ENCODE data around the gene ZSCAN20. TPM values are rescaled to one million over a fixed set of nuclear protein-coding genes. Genes with fewer than 3 reads are reported as not detected.

Gene ZSCAN20
- polyA plus RNA-seq, 1 donor (not counting 4 experiments of a cell fraction or from before 2014, with no cell fraction given), result 3.1 TPM

DNA sequence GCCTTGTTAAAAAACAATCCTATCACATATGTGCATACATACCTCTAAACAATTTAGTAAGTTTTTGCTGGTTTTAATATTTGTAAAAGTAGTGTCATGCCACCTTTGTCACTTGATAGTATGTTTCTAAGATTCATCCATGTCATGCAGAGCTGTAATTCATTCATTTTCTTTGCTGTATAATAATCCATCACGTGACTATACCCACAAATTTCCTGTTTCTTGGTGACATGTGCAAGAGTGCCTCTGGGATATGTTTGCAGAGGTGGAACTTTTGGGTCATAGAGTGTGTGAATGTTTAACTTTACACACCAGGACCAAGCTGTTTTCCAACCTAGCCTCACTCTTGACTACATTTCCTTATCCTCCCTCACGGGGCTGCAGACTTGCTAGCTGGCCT lies 62.9 kb downstream of the ZSCAN20 start:
- no peak overlapping the region for H3K4me2 ChIP-seq (ENCODE audit: control insufficient read depth, extremely low read depth, insufficient read depth, low read depth, low read length)
- H3K27ac ChIP-seq (ENCODE audit: control insufficient read depth, insufficient read depth, low read length), result no peak overlapping the region
- no peak overlapping the region for H3K9ac ChIP-seq (ENCODE audit: control insufficient read depth, extremely low read depth, insufficient read depth, low read length)
- dilution Hi-C loops (cut with MboI; ENCODE audit: extremely low pct_ligation_motif_present, low sequenced_read_pairs), result no loop called here
- no peaks in the 10 kb centered on the region for H3K4me1 ChIP-seq (ENCODE audit: control insufficient read depth, extremely low read depth, insufficient read depth, low read length)
- FAIRE-seq, result no peak
- no peaks in the 10 kb centered on the region for H3K36me3 ChIP-seq (ENCODE audit: control insufficient read depth in 2 of 2, extremely low read depth in 1 of 2, insufficient read depth in 2 of 2, low read length in 2 of 2)
- no peaks in the 10 kb centered on the region for H4K20me1 ChIP-seq (ENCODE audit: control insufficient read depth, extremely low read depth, insufficient read depth, low read length)
- H3K4me3 ChIP-seq (ENCODE audit: control insufficient read depth in 2 of 3, extremely low read depth in 1 of 3, insufficient read depth in 2 of 3, low read depth in 1 of 3, low read length in 3 of 3), result no peak overlapping the region
- no peaks in the 10 kb centered on the region for H3K9me1 ChIP-seq (ENCODE audit: control insufficient read depth, extremely low read depth, insufficient read depth, low read length)
- no peak for TF ChIP-seq EZH2 (IDR thresholded peaks at IDR 0.05; ENCODE audit: low read length)
- TF ChIP-seq, protein P1, sequence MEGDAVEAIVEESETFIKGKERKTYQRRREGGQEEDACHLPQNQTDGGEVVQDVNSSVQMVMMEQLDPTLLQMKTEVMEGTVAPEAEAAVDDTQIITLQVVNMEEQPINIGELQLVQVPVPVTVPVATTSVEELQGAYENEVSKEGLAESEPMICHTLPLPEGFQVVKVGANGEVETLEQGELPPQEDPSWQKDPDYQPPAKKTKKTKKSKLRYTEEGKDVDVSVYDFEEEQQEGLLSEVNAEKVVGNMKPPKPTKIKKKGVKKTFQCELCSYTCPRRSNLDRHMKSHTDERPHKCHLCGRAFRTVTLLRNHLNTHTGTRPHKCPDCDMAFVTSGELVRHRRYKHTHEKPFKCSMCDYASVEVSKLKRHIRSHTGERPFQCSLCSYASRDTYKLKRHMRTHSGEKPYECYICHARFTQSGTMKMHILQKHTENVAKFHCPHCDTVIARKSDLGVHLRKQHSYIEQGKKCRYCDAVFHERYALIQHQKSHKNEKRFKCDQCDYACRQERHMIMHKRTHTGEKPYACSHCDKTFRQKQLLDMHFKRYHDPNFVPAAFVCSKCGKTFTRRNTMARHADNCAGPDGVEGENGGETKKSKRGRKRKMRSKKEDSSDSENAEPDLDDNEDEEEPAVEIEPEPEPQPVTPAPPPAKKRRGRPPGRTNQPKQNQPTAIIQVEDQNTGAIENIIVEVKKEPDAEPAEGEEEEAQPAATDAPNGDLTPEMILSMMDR (optimal IDR thresholded peaks at IDR 0.05 in 1 of 3, IDR thresholded peaks at IDR 0.05 in 1 of 3, conservative IDR thresholded peaks at IDR 0.05 in 1 of 3; ENCODE audit: extremely low read depth in 1 of 3, insufficient read depth in 2 of 3, low read length in 3 of 3), result no peak
- H3K9me3 ChIP-seq (ENCODE audit: control insufficient read depth, low read depth, low read length), result no peaks in the 10 kb centered on the region
- H3K27me3 ChIP-seq (ENCODE audit: control insufficient read depth, extremely low read depth, insufficient read depth, low read length), result no peaks in the 10 kb centered on the region
- H3K79me2 ChIP-seq (ENCODE audit: control insufficient read depth, insufficient read depth, low read length), result no peaks in the 10 kb centered on the region
- no peak for DNase-seq (ENCODE audit: low read depth, low spot score)
- no peak overlapping the region for H2AFZ ChIP-seq (ENCODE audit: control insufficient read depth, low read length)

DNA sequence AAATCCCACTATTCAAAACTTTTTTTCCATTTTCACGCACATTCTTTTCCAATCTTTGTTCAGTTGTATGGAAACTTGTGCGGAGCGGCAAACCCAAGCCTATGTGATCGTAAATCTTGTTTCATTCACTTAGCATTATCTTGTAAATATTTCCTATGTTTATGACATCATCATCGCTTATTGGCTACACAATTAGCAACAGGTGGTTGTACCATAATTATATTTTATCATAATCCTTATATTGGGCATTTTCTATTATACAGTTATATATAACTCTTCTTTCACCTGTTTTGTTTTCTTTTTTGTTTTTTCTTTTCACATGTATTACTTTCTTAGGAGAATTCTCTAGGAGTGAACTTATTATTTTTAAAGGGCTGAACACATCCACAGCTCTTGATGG lies 65.4 kb downstream of the ZSCAN20 start:
- FAIRE-seq (no peak), DNase-seq (ENCODE audit: low read depth, low spot score) (no peak)
- no peaks in the 10 kb centered on the region for H3K9me3 ChIP-seq (ENCODE audit: control insufficient read depth, low read depth, low read length)
- H3K9me1 ChIP-seq (ENCODE audit: control insufficient read depth, extremely low read depth, insufficient read depth, low read length), result no peaks in the 10 kb centered on the region
- no peaks in the 10 kb centered on the region for H3K4me1 ChIP-seq (ENCODE audit: control insufficient read depth, extremely low read depth, insufficient read depth, low read length)
- H4K20me1 ChIP-seq (ENCODE audit: control insufficient read depth, extremely low read depth, insufficient read depth, low read length), result no peaks in the 10 kb centered on the region
- no peak overlapping the region for H3K4me2 ChIP-seq (ENCODE audit: control insufficient read depth, extremely low read depth, insufficient read depth, low read depth, low read length)
- H3K79me2 ChIP-seq (ENCODE audit: control insufficient read depth, insufficient read depth, low read length), result no peaks in the 10 kb centered on the region
- TF ChIP-seq, protein P1 (optimal IDR thresholded peaks at IDR 0.05 in 1 of 3, IDR thresholded peaks at IDR 0.05 in 1 of 3, conservative IDR thresholded peaks at IDR 0.05 in 1 of 3; ENCODE audit: extremely low read depth in 1 of 3, insufficient read depth in 2 of 3, low read length in 3 of 3), result no peak
- TF ChIP-seq EZH2 (IDR thresholded peaks at IDR 0.05; ENCODE audit: low read length), result no peak
- no peak overlapping the region for H3K9ac ChIP-seq (ENCODE audit: control insufficient read depth, extremely low read depth, insufficient read depth, low read length)
- H2AFZ ChIP-seq (ENCODE audit: control insufficient read depth, low read length), result no peak overlapping the region
- H3K27ac ChIP-seq (ENCODE audit: control insufficient read depth, insufficient read depth, low read length), result no peak overlapping the region
- H3K36me3 ChIP-seq (ENCODE audit: control insufficient read depth in 2 of 2, extremely low read depth in 1 of 2, insufficient read depth in 2 of 2, low read length in 2 of 2), result no peaks in the 10 kb centered on the region
- H3K27me3 ChIP-seq (ENCODE audit: control insufficient read depth, extremely low read depth, insufficient read depth, low read length), result peaks cover 4% of the 10 kb centered on the region
- H3K4me3 ChIP-seq (ENCODE audit: control insufficient read depth in 2 of 3, extremely low read depth in 1 of 3, insufficient read depth in 2 of 3, low read depth in 1 of 3, low read length in 3 of 3), result no peak overlapping the region
- dilution Hi-C loops (cut with MboI; ENCODE audit: extremely low pct_ligation_motif_present, low sequenced_read_pairs), result no loop called here

Measured in keratinocyte (primary cell).